ENCODE data around the gene PCDHGC5. TPM values are rescaled to one million over a fixed set of nuclear protein-coding genes. Genes with fewer than 3 reads are reported as not detected.

PCDHGC5 gene
- total RNA-seq, result 1 to 10 TPM; 2.0 to 3.1 TPM

DNA sequence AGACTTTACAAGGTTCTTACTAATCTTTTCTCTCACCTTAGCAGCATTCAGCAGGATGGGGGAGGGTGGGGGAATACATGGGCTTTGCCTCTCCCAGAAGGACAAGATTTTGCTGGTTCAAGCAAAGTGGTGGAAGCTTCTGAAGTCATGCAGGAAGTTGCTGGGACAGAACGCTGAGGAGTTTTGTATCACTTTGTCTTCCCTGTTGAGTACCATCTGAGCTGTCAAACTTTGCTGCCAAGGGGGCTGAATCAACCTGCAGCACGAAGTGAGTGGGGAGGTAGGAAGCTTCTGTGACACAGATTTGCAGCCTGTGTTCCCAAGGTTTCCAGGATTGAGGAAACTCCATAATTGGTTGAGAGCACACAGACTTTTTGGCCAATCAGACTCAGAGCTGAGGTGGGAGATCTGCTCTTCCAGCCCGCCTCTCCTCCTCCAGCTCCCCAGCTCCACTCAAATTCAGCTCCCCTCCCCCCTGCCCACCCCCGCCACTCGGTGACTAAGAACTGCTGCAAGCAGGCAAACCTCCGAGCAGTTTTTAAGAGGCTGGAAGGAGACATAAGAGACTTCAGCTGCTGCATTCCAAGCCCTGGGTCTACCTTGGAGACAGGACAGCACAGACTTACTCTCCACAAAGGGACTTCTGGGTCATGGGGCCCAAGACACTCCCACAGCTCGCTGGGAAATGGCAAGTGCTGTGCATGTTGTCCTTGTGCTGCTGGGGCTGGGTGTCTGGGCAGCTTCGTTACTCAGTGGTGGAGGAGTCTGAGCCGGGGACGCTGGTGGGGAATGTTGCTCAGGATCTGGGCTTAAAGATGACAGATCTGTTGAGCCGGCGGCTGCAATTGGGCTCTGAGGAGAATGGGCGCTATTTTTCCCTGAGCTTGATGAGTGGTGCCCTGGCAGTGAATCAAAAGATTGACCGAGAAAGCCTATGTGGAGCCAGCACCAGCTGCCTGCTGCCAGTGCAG is at the start of gene PCDHGC5:
Gene PCDHGC5, plus strand, starts transcription at position 491 of the 971 bp plus-strand sequence. Its CDS starts 160 bp downstream, at position 651.
- 75 to 79% methylated on average over 14 of the region's 14 CpGs for WGBS, 2 donors
- TF ChIP-seq, protein P1, sequence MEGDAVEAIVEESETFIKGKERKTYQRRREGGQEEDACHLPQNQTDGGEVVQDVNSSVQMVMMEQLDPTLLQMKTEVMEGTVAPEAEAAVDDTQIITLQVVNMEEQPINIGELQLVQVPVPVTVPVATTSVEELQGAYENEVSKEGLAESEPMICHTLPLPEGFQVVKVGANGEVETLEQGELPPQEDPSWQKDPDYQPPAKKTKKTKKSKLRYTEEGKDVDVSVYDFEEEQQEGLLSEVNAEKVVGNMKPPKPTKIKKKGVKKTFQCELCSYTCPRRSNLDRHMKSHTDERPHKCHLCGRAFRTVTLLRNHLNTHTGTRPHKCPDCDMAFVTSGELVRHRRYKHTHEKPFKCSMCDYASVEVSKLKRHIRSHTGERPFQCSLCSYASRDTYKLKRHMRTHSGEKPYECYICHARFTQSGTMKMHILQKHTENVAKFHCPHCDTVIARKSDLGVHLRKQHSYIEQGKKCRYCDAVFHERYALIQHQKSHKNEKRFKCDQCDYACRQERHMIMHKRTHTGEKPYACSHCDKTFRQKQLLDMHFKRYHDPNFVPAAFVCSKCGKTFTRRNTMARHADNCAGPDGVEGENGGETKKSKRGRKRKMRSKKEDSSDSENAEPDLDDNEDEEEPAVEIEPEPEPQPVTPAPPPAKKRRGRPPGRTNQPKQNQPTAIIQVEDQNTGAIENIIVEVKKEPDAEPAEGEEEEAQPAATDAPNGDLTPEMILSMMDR (IDR thresholded peaks at IDR 0.05), result no peak
- TF ChIP-seq POLR2A (IDR thresholded peaks at IDR 0.05), result no peak
- no peaks in the 10 kb centered on the region for H3K9me3 ChIP-seq
- intact Hi-C loops (cut with DNase I), result no loop called here
- no peaks in the 10 kb centered on the region for H3K27me3 ChIP-seq
- no peaks in the 10 kb centered on the region for H3K36me3 ChIP-seq (replicated peaks in 1 of 2; ENCODE audit: insufficient read depth in 1 of 2, low read depth in 2 of 2)
- no peak for ATAC-seq
- DNase-seq, result no peak
- H3K4me3 ChIP-seq, result no peak within 1 kb of the TSS
- no peak within 1 kb of the TSS for H3K27ac ChIP-seq
- peaks cover 17% of the 10 kb centered on the region for H3K4me1 ChIP-seq

DNA sequence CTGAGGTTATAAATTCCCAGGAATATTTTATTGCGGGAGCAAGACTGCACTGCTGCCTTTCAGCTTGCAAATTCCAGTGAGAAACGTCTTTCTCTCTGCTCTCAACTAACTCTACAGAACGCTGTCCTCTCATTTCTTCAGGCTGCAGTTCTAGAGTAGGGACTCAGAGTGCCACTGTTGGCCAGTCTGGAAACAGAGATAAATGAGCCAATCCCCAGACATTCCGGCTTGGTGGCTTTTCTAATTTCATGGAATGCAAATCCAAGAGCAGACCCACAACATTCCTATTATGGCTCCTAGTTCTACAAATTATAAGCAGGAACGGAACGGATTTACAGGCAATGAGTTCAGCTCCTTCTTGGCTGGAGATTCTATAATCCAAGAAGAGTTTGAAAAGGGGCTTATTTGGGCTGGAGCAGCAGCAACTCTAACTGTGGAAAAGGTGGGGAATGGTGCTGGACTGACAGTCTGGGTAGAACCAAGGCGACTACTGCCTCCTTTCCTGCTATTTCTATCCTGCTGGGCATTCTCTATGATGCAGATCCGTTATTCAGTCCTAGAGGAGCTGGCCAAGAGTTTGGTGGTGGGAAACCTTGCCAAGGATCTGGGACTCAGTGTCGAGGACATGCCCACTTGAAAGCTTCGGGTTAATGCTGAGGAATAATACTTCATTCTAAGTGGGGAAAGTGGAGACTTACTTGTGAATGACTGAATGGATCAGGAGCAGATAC is 49.3 kb upstream of the PCDHGC5 start:
- WGBS, 2 donors, result 61% methylated on average over 10 of the region's 10 CpGs
- Histone ChIP-seq H3K4me3 (no peak overlapping the region), H3K27ac (no peak overlapping the region), H3K9me3 (peaks cover 0 to 44% (median 0%) of the 10 kb centered on the region in 3 donors), H3K36me3 (replicated peaks in 1 of 2; ENCODE audit: insufficient read depth in 1 of 2, low read depth in 2 of 2) (no peaks in the 10 kb centered on the region), H3K4me1 (no peaks in the 10 kb centered on the region), H3K27me3 (no peaks in the 10 kb centered on the region)
- intact Hi-C loops (cut with DNase I), result no loop called here
- DNase-seq, result no peak
- TF ChIP-seq, protein P1 (IDR thresholded peaks at IDR 0.05), result no peak
- TF ChIP-seq POLR2A (IDR thresholded peaks at IDR 0.05), result no peak
- ATAC-seq, result no peak

DNA sequence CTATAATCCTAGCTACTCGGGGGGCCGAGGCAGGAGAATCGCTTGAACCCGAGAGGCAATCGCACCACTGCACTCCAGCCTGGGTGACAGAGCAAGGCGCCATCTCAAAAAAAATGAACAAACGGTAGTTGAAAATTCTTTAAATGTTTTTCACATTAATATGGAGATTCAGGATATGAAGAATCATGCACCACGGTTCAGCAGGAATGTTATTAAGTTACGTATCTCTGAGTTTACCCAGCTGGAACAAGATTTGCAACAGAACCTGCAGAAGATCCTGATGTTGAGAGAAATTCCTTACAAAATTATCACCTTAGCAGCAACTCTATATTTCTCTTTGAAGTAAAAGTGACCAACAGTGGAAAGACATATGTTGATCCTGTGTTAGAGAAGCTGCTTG is 48.5 kb upstream of the PCDHGC5 start:
- Histone ChIP-seq H3K36me3 (replicated peaks in 1 of 2; ENCODE audit: insufficient read depth in 1 of 2, low read depth in 2 of 2) (no peaks in the 10 kb centered on the region), H3K27me3 (no peaks in the 10 kb centered on the region), H3K4me1 (no peaks in the 10 kb centered on the region), H3K9me3 (peaks cover 0 to 44% (median 0%) of the 10 kb centered on the region in 3 donors), H3K4me3 (no peak overlapping the region), H3K27ac (no peak overlapping the region)
- no peak for TF ChIP-seq POLR2A (IDR thresholded peaks at IDR 0.05)
- TF ChIP-seq, protein P1 (IDR thresholded peaks at IDR 0.05), result no peak
- DNase-seq (no peak), ATAC-seq (no peak)
- intact Hi-C loops (cut with DNase I), result no loop called here
- WGBS, 2 donors, result 91 to 92% methylated on average over 9 of the region's 9 CpGs

DNA sequence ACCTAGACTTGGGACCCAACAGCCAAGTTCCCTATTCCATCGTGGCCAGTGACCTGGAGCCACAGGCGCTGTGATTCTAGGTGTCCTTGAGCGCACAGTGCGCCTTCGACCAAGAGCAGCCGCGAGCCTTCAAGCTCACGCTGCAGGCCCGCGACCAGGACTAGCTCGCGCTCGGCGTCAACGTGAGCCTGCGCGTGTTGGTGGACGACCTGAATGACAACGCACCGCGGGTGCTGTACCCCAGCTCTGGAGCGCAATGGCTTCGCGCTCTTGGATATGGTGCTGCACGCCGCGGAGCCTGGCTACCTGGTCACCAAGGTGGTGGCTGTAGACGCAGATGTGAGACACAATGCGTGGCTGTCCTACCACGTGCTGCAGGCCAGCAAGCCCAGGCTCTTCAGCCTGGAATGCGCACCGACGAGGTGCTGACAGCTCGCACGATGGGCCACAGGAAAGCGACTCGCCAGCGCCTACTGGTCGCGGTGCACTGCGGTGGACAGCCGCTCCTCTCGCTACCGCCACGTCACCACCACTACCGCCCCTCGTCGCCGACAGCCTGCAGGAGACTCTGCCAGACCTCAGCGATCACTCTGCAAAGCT is 47.2 kb upstream of the PCDHGC5 start:
- intact Hi-C loops (cut with DNase I), result no loop called here
- TF ChIP-seq, protein P1 (IDR thresholded peaks at IDR 0.05), result no peak
- TF ChIP-seq POLR2A (IDR thresholded peaks at IDR 0.05), result no peak
- ATAC-seq, result no peak
- H3K27ac ChIP-seq, result no peak overlapping the region
- H3K27me3 ChIP-seq, result no peaks in the 10 kb centered on the region
- peaks cover 0 to 37% (median 0%) of the 10 kb centered on the region in 3 donors for H3K9me3 ChIP-seq
- DNase-seq, result no peak
- no peaks in the 10 kb centered on the region for H3K36me3 ChIP-seq (replicated peaks in 1 of 2; ENCODE audit: insufficient read depth in 1 of 2, low read depth in 2 of 2)
- H3K4me3 ChIP-seq, result no peak overlapping the region
- 42 to 57% methylated on average over 43 to 50 of the region's 50 CpGs for WGBS, 2 donors
- no peaks in the 10 kb centered on the region for H3K4me1 ChIP-seq

Data from body of pancreas (tissue), 4 donors.